SH-SY5Y (cell line): ENCODE results near the gene PALB2.

Source experiments
- GATA2 ChIP-seq: IDR thresholded peaks from 2 replicates; pipeline ENCODE4 v1.6.1; 2011; ENCODE audit warnings: mild to moderate bottlenecking, low read depth, low read length
- GATA3 ChIP-seq: IDR thresholded peaks from 2 replicates; pipeline ENCODE4 v1.6.1; 2011; ENCODE audit warnings: low read depth, mild to moderate bottlenecking, low read length, moderate library complexity

- no peak for TF ChIP-seq GATA2
- TF ChIP-seq GATA3 = no peak
Measured at GRCh38 chr16:23642246-23642774, 1.2 kb upstream of the PALB2 start.
